ENCODE measurements around the gene CLDN10. TPM values are rescaled to one million over a fixed set of nuclear protein-coding genes. Genes with fewer than 3 reads are reported as not detected.

Gene CLDN10
- total and polyA plus RNA-seq, 2 of the 8 experiments (the other 6 are each of a cell fraction or from before 2014, with no cell fraction given): 41.2 to 43.6 TPM

DNA sequence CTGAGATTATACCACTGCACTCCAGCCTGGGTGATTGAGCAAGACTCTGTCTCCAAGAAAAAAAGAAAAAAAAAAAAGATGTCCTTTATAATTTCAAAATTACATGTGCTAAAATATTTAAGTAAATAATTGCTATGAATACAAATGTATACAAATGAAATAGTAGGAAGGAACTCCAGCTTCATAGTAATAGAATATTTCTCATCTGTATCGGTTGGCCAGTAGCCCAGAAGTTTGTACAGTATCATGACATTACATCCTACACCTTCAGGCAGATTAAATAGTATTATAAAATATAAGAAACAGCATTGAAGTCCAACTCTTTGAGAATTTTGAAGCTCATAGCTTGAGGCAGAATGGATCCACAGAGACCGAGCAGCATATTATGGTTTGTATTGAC lies 36.5 kb upstream of the CLDN10 start:
- H3K27me3 ChIP-seq (replicated peaks in 1 of 4; ENCODE audit: control insufficient read depth in 3 of 4, extremely low read depth in 1 of 4, insufficient read depth in 3 of 4, low read length in 3 of 4): no peaks in the 10 kb centered on the region
- ChIA-PET CTCF (ENCODE audit: partially characterized antibody) (interaction anchor here (0.6 to 1.5 kb wide), 6 partner anchors 10 to 32 kb away, joined by 3 to 5 read pairs (median 3); no protein-coding TSS in a partner anchor), POLR2A (ENCODE audit: partially characterized antibody) (interaction anchor here (1.0 kb wide), 1 partner anchor 11 kb away, joined by 3 read pairs; no protein-coding TSS in a partner anchor)
- H3K23ac ChIP-seq (ENCODE audit: insufficient read length): no peak overlapping the region
- no peak overlapping the region for H3K4me3 ChIP-seq (ENCODE audit: extremely low read depth in 1 of 4, insufficient read depth in 2 of 4, low read depth in 3 of 4, low read length in 4 of 4)
- no peak for TF ChIP-seq CHD2 (IDR thresholded peaks at IDR 0.05; ENCODE audit: low read length)
- TF ChIP-seq CBX5 (IDR thresholded peaks at IDR 0.05; ENCODE audit: low read depth, low read length): no peak
- TF ChIP-seq SIRT6 (IDR thresholded peaks at IDR 0.05; ENCODE audit: low read length): no peak
- no peak overlapping the region for H3K9ac ChIP-seq (replicated peaks in 1 of 4; ENCODE audit: extremely low read depth in 1 of 4, low read depth in 3 of 4, low read length in 3 of 4)
- no peak overlapping the region for H4K5ac ChIP-seq (ENCODE audit: insufficient read length, low read depth, low read length)
- no peak overlapping the region for H4K91ac ChIP-seq (replicated peaks; ENCODE audit: insufficient read length, low read length)
- H2BK5ac ChIP-seq (ENCODE audit: low read depth, low read length): no peak overlapping the region
- DNase-seq (ENCODE audit: low read depth in 1 of 2, low spot score in 2 of 2): no peak
- no peak overlapping the region for H3K14ac ChIP-seq (ENCODE audit: insufficient read length)
- no peak overlapping the region for H3K27ac ChIP-seq (ENCODE audit: low read depth, low read length)
- FAIRE-seq: no peak
- H2AFZ ChIP-seq (ENCODE audit: low read length): no peak overlapping the region
- H2BK12ac ChIP-seq (ENCODE audit: low read depth, low read length): no peak overlapping the region
- no peak overlapping the region for H3K18ac ChIP-seq (ENCODE audit: extremely low read depth, low read length)
- H4K20me1 ChIP-seq (replicated peaks in 1 of 2; ENCODE audit: control insufficient read depth in 1 of 2, insufficient read depth in 2 of 2, low read length in 2 of 2): no peaks in the 10 kb centered on the region
- no peaks in the 10 kb centered on the region for H3K79me2 ChIP-seq (ENCODE audit: control insufficient read depth in 1 of 2, insufficient read depth in 2 of 2, low read length in 2 of 2)
- H2AK5ac ChIP-seq (ENCODE audit: low read depth, low read length): no peak overlapping the region
- H2BK15ac ChIP-seq (ENCODE audit: low read length): no peak overlapping the region
- no peak overlapping the region for H3K56ac ChIP-seq (replicated peaks; ENCODE audit: insufficient read length, low read depth, low read length)
- no peak overlapping the region for H2BK20ac ChIP-seq (ENCODE audit: low read length)
- H3K79me1 ChIP-seq (ENCODE audit: low read depth, low read length): no peaks in the 10 kb centered on the region
- no peak overlapping the region for H3K4me2 ChIP-seq (ENCODE audit: insufficient read depth in 1 of 2, low read depth in 2 of 2, low read length in 2 of 2)
- no peaks in the 10 kb centered on the region; the same call in 1 of the 2 replicates for H3K23me2 ChIP-seq (ENCODE audit: low read depth, low read length)
- no peaks in the 10 kb centered on the region for H3K36me3 ChIP-seq (ENCODE audit: control insufficient read depth in 2 of 4, insufficient read depth in 4 of 4, low read length in 3 of 4)
- H3K4me1 ChIP-seq (replicated peaks in 1 of 4; ENCODE audit: control insufficient read depth in 3 of 4, insufficient read depth in 4 of 4, low read length in 3 of 4): no peaks in the 10 kb centered on the region
- H2BK120ac ChIP-seq (replicated peaks; ENCODE audit: low read depth, low read length): no peak overlapping the region
- H4K8ac ChIP-seq (ENCODE audit: extremely low read depth, insufficient read depth, low read length): no peak overlapping the region
- WGBS, 2 experiments (ENCODE audit: extremely low coverage in 1 of 2, insufficient coverage in 1 of 2, insufficient read length in 1 of 2, insufficient replicate concordance in 2 of 2, low coverage in 1 of 2, low lambda C conversion rate in 2 of 2, missing lambda C conversion rate in 1 of 2): 48% methylated on average over 2 of the region's 2 CpGs; no CpG with 5 or more reads in 1 of the 2 experiments
- no peak overlapping the region for H3K4ac ChIP-seq (replicated peaks; ENCODE audit: insufficient read length, low read depth, low read length)
- no peaks in the 10 kb centered on the region for H3K9me3 ChIP-seq (ENCODE audit: insufficient read depth in 2 of 2, low read depth in 1 of 2, low read length in 1 of 2)
